CD4-positive, CD25-positive, alpha-beta regulatory T cell (primary cell): ENCODE results near the gene P4HTM. TPM values are rescaled to one million over a fixed set of nuclear protein-coding genes. Genes with fewer than 3 reads are reported as not detected.

ENCODE experiments used
- ATAC-seq, 2 donors: fragments of 150-1000 bp; cut with Tn5 transposase; one replicate each; pipeline ENCODE4 v1.10.0; 2021; ENCODE audit warnings: low read depth in 2 of 2, moderate number of reproducible peaks in 2 of 2, moderate library complexity in 1 of 2
- DNase-seq, 3 donors: peaks; one replicate each; pipeline versions ENCODE4 v3.0.0 to v3.0.0-alpha.2; 2012 to 2022; ENCODE audit warnings: mixed read lengths in 1 of 3
- H3K27ac ChIP-seq: one replicate; pipeline ENCODE4 v1.7.0; 2013; ENCODE audit warnings: mild to moderate bottlenecking, low read length; ENCODE audit not compliant: insufficient read depth, poor library complexity, severe bottlenecking
- H3K27me3 ChIP-seq: one replicate; pipeline ENCODE4 v1.7.0; 2013; ENCODE audit warnings: low read length; ENCODE audit not compliant: control insufficient read depth, insufficient read depth
- H3K36me3 ChIP-seq: one replicate; pipeline ENCODE4 v1.7.0; 2013; ENCODE audit warnings: mild to moderate bottlenecking, low read length, moderate library complexity; ENCODE audit not compliant: control insufficient read depth, insufficient read depth
- H3K4me1 ChIP-seq: 2 replicates; pipeline ENCODE4 v1.7.0; 2013; ENCODE audit warnings: mild to moderate bottlenecking, low read length; ENCODE audit not compliant: insufficient read depth, control insufficient read depth, poor library complexity, severe bottlenecking
- H3K4me3 ChIP-seq: one replicate; pipeline ENCODE4 v1.7.0; 2013; ENCODE audit warnings: low read depth, mild to moderate bottlenecking, low read length, moderate library complexity
- H3K9me3 ChIP-seq, 2 experiments: 1 replicate in 1 of 2; 2 replicates in 1 of 2; pipeline ENCODE4 v1.7.0; 2013; ENCODE audit warnings: low read length in 2 of 2, mild to moderate bottlenecking in 1 of 2, moderate library complexity in 1 of 2; ENCODE audit not compliant: control insufficient read depth in 2 of 2
- H3K27ac Mint-ChIP-seq, 3 donors: one replicate each; pipeline ENCODE4 v1.8.0; 2020 to 2022; ENCODE audit warnings: mild to moderate bottlenecking in 3 of 3, mixed read lengths in 3 of 3, moderate library complexity in 2 of 3
- H3K27me3 Mint-ChIP-seq: one replicate; pipeline ENCODE4 v1.8.0; 2022; ENCODE audit warnings: mild to moderate bottlenecking, mixed read lengths
- H3K36me3 Mint-ChIP-seq: one replicate; pipeline ENCODE4 v1.8.0; 2020; ENCODE audit warnings: mixed read lengths
- H3K4me1 Mint-ChIP-seq, 4 donors: one replicate each; pipeline ENCODE4 v1.8.0; 2020 to 2022; ENCODE audit warnings: mixed read lengths in 4 of 4, mild to moderate bottlenecking in 1 of 4
- H3K4me3 Mint-ChIP-seq, 4 donors: one replicate each; pipeline ENCODE4 v1.8.0; 2020 to 2022; ENCODE audit warnings: mild to moderate bottlenecking in 4 of 4, mixed read lengths in 4 of 4, moderate library complexity in 3 of 4
- H3K9me3 Mint-ChIP-seq, 7 donors: one replicate each; pipeline ENCODE4 v1.8.0; 2020 to 2022; ENCODE audit warnings: mixed read lengths in 7 of 7, mild to moderate bottlenecking in 3 of 7, moderate library complexity in 2 of 7
- polyA plus RNA-seq, 4 donors: library from polyadenylated mRNA; unstranded; fragments of 300-500 nt; fragmentation: Illumina TruSeq; gene quantifications; one replicate each; pipeline ENCODE4 v1.2.3, GENCODE V29; 2021
- total RNA-seq: library from RNA; stranded (reverse); gene quantifications from one replicate; pipeline ENCODE4 v1.2.3, GENCODE V29; 2022

P4HTM gene
- total and polyA plus RNA-seq, 5 donors from 2014 or later, result 19.5 to 39.2 (median 25.1) TPM

GRCh38 chr3:49024449-49024848, 34.4 kb downstream of the P4HTM start:
- Mint-ChIP-seq H3K27ac (peak overlapping the region in 1 of 3 donors; percentile 66), H3K9me3 (no peaks in the 10 kb centered on the region), H3K27me3 (peaks cover 5% of the 10 kb centered on the region), H3K4me1 (peaks cover 5 to 75% (median 33%) of the 10 kb centered on the region in 4 donors), H3K4me3 (peak overlapping the region in 3 of 4 donors; percentile 33 to 51 (median 51)), H3K36me3 (peaks cover 13% of the 10 kb centered on the region)
- Histone ChIP-seq H3K4me1 (peaks cover 45% of the 10 kb centered on the region), H3K36me3 (peaks cover 40% of the 10 kb centered on the region), H3K4me3 (no peak overlapping the region), H3K9me3 (no peaks in the 10 kb centered on the region), H3K27ac (no peak overlapping the region), H3K27me3 (no peaks in the 10 kb centered on the region)
- no peak for ATAC-seq
- no peak for DNase-seq

- DNase-seq (no peak), ATAC-seq (no peak)
- H3K36me3 Mint-ChIP-seq, result peaks cover 13% of the 10 kb centered on the region
- peaks cover 40% of the 10 kb centered on the region for H3K36me3 ChIP-seq
- H3K4me1 Mint-ChIP-seq, result peaks cover 5 to 69% (median 32%) of the 10 kb centered on the region in 4 donors
- H3K27ac Mint-ChIP-seq, result no peak overlapping the region
- H3K9me3 Mint-ChIP-seq, result no peaks in the 10 kb centered on the region
- peaks cover 42% of the 10 kb centered on the region for H3K4me1 ChIP-seq
- H3K4me3 Mint-ChIP-seq, result peak overlapping the region in 3 of 4 donors; percentile 31 to 84 (median 51)
- no peak overlapping the region for H3K27ac ChIP-seq
- H3K27me3 ChIP-seq, result no peaks in the 10 kb centered on the region
- H3K9me3 ChIP-seq, result no peaks in the 10 kb centered on the region
- H3K4me3 ChIP-seq, result no peak overlapping the region
- peaks cover 5% of the 10 kb centered on the region for H3K27me3 Mint-ChIP-seq
These were observed 35.2 kb downstream of the P4HTM start for GRCh38 chr3:49025005-49025792.

GRCh38 chr3:49025793-49026520, 35.9 kb downstream of the P4HTM start:
- peaks cover 5 to 69% (median 30%) of the 10 kb centered on the region in 4 donors for H3K4me1 Mint-ChIP-seq
- H3K4me3 Mint-ChIP-seq, result peak overlapping the region in 3 of 4 donors; percentile 28 to 84 (median 57)
- no peaks in the 10 kb centered on the region for H3K27me3 ChIP-seq
- ATAC-seq (no peak), DNase-seq (no peak)
- no peaks in the 10 kb centered on the region for H3K9me3 ChIP-seq
- no peaks in the 10 kb centered on the region for H3K9me3 Mint-ChIP-seq
- H3K36me3 ChIP-seq, result peaks cover 45% of the 10 kb centered on the region
- peaks cover 34% of the 10 kb centered on the region for H3K4me1 ChIP-seq
- peak overlapping the region; percentile 5 for H3K27ac ChIP-seq
- peaks cover 5% of the 10 kb centered on the region for H3K27me3 Mint-ChIP-seq
- no peak overlapping the region for H3K4me3 ChIP-seq
- peak overlapping the region; percentile 43 to 99 (median 62) for H3K27ac Mint-ChIP-seq
- H3K36me3 Mint-ChIP-seq, result peaks cover 13% of the 10 kb centered on the region

GRCh38 chr3:49026536-49026935, 36.5 kb downstream of the P4HTM start:
- no peak for DNase-seq
- Histone ChIP-seq H3K9me3 (no peaks in the 10 kb centered on the region), H3K4me3 (no peak overlapping the region), H3K4me1 (peaks cover 34% of the 10 kb centered on the region), H3K27ac (peak overlapping the region; percentile 5), H3K27me3 (no peaks in the 10 kb centered on the region), H3K36me3 (peaks cover 49% of the 10 kb centered on the region)
- Mint-ChIP-seq H3K4me3 (peak overlapping the region in 2 of 4 donors; percentile 28 to 57), H3K27me3 (peaks cover under 1% of the 10 kb centered on the region), H3K4me1 (peaks cover 5 to 66% (median 27%) of the 10 kb centered on the region in 4 donors), H3K27ac (peak overlapping the region in 2 of 3 donors; percentile 62 to 99), H3K36me3 (peaks cover 16% of the 10 kb centered on the region), H3K9me3 (no peaks in the 10 kb centered on the region)
- ATAC-seq, result no peak

- no peak for ATAC-seq
- H3K27ac ChIP-seq, result peak overlapping the region; percentile 91
- no peaks in the 10 kb centered on the region for H3K27me3 ChIP-seq
- H3K4me1 ChIP-seq, result peaks cover 30% of the 10 kb centered on the region
- Mint-ChIP-seq H3K4me1 (peaks cover 5 to 65% (median 27%) of the 10 kb centered on the region in 4 donors), H3K27me3 (no peaks in the 10 kb centered on the region), H3K27ac (peak overlapping the region; percentile 81 to 99 (median 99)), H3K36me3 (peaks cover 23% of the 10 kb centered on the region), H3K4me3 (peak overlapping the region in 3 of 4 donors; percentile 33 to 81 (median 45)), H3K9me3 (peaks cover 0 to 2% (median 0%) of the 10 kb centered on the region in 7 donors)
- H3K9me3 ChIP-seq, result no peaks in the 10 kb centered on the region
- peaks cover 60% of the 10 kb centered on the region for H3K36me3 ChIP-seq
- H3K4me3 ChIP-seq, result no peak overlapping the region
- no peak for DNase-seq
These were observed 37.6 kb downstream of the P4HTM start for GRCh38 chr3:49027634-49028033.

- Histone ChIP-seq H3K9me3 (no peaks in the 10 kb centered on the region), H3K4me3 (peak overlapping the region; percentile 80), H3K27ac (peak overlapping the region; percentile 91), H3K36me3 (peaks cover 62% of the 10 kb centered on the region), H3K4me1 (peaks cover 23% of the 10 kb centered on the region), H3K27me3 (no peaks in the 10 kb centered on the region)
- H3K36me3 Mint-ChIP-seq, result peaks cover 23% of the 10 kb centered on the region
- no peak for DNase-seq
- ATAC-seq, result no peak
- H3K4me3 Mint-ChIP-seq, result peak overlapping the region; percentile 81 to 95 (median 92)
- H3K27ac Mint-ChIP-seq, result peak overlapping the region in 2 of 3 donors; percentile 99
- peaks cover 0 to 2% (median 0%) of the 10 kb centered on the region in 7 donors for H3K9me3 Mint-ChIP-seq
- peaks cover under 1 to 59% (median 22%) of the 10 kb centered on the region in 4 donors for H3K4me1 Mint-ChIP-seq
- H3K27me3 Mint-ChIP-seq, result no peaks in the 10 kb centered on the region
These were observed 38.2 kb downstream of the P4HTM start for GRCh38 chr3:49028298-49028672.

- peaks cover 20% of the 10 kb centered on the region for H3K4me1 ChIP-seq
- Mint-ChIP-seq H3K36me3 (peaks cover 19% of the 10 kb centered on the region), H3K27ac (peak within 1 kb of the TSS; percentile 97 to 99 (median 99)), H3K27me3 (no peaks in the 10 kb centered on the region), H3K4me1 (peaks cover 0 to 53% (median 21%) of the 10 kb centered on the region in 4 donors), H3K4me3 (peak within 1 kb of the TSS; percentile 81 to 95 (median 92)), H3K9me3 (peaks cover 0 to 2% (median 0%) of the 10 kb centered on the region in 7 donors)
- H3K27me3 ChIP-seq, result no peaks in the 10 kb centered on the region
- H3K27ac ChIP-seq, result peak within 1 kb of the TSS; percentile 91
- ATAC-seq, result peak; percentile 96
- peak within 1 kb of the TSS; percentile 80 for H3K4me3 ChIP-seq
- H3K36me3 ChIP-seq, result peaks cover 63% of the 10 kb centered on the region
- peak; percentile 89 to 95 (median 92) for DNase-seq
- no peaks in the 10 kb centered on the region for H3K9me3 ChIP-seq
These were observed 38.9 kb downstream of the P4HTM start, which contains the start of gene IMPDH2 for GRCh38 chr3:49028673-49029562. IMPDH2 (minus strand) TSS chr3:49029398; CDS start chr3:49029350, 48 bp downstream.
